Measurements from ENCODE around the gene ANKRD6. TPM values are rescaled to one million over a fixed set of nuclear protein-coding genes. Genes with fewer than 3 reads are reported as not detected.
A peak's percentile ranks its signal among the peaks of the same experiment; 100 is the strongest.

ANKRD6 gene
- total and polyA plus RNA-seq, 9 donors, result 5.9 to 12.2 (median 7.7) TPM

- no peak for DNase-seq
- 77% methylated on average over 2 of the region's 3 CpGs for WGBS (ENCODE audit: insufficient coverage)
These were observed 52.4 kb downstream of the ANKRD6 start for GRCh38 chr6:89485320-89485719.

GRCh38 chr6:89487864-89488263 is 54.9 kb downstream of the ANKRD6 start:
- WGBS (ENCODE audit: insufficient coverage), result 80% methylated on average over 1 of the region's 1 CpG

More at GRCh38 chr6:89485320-89485719, 52.4 kb downstream of the ANKRD6 start:
- Histone ChIP-seq H3K27ac (ENCODE audit: low read length) (no peak overlapping the region), H3K36me3 (ENCODE audit: control insufficient read depth, insufficient read depth, low read length) (no peaks in the 10 kb centered on the region), H3K4me3 (ENCODE audit: low read length) (no peak overlapping the region), H3K9me3 (replicated peaks; ENCODE audit: control insufficient read depth, low read depth, low read length) (no peaks in the 10 kb centered on the region), H3K4me1 (ENCODE audit: control insufficient read depth, insufficient read depth, low read length) (no peaks in the 10 kb centered on the region), H3K27me3 (ENCODE audit: control insufficient read depth, insufficient read depth, low read length) (no peaks in the 10 kb centered on the region)

GRCh38 chr6:89488438-89488837 is 55.5 kb downstream of the ANKRD6 start:
- no peak overlapping the region for H3K4me3 ChIP-seq (ENCODE audit: low read length)
- no peak for DNase-seq
- no peaks in the 10 kb centered on the region for H3K4me1 ChIP-seq (ENCODE audit: control insufficient read depth, insufficient read depth, low read length)
- no peak overlapping the region for H3K27ac ChIP-seq (ENCODE audit: low read length)
- no peaks in the 10 kb centered on the region for H3K27me3 ChIP-seq (ENCODE audit: control insufficient read depth, insufficient read depth, low read length)
- H3K36me3 ChIP-seq (ENCODE audit: control insufficient read depth, insufficient read depth, low read length), result no peaks in the 10 kb centered on the region
- H3K9me3 ChIP-seq (replicated peaks; ENCODE audit: control insufficient read depth, low read depth, low read length), result no peaks in the 10 kb centered on the region

More at GRCh38 chr6:89487864-89488263, 54.9 kb downstream of the ANKRD6 start:
- Histone ChIP-seq H3K27ac (ENCODE audit: low read length) (no peak overlapping the region), H3K27me3 (ENCODE audit: control insufficient read depth, insufficient read depth, low read length) (no peaks in the 10 kb centered on the region), H3K9me3 (replicated peaks; ENCODE audit: control insufficient read depth, low read depth, low read length) (no peaks in the 10 kb centered on the region), H3K4me1 (ENCODE audit: control insufficient read depth, insufficient read depth, low read length) (no peaks in the 10 kb centered on the region), H3K36me3 (ENCODE audit: control insufficient read depth, insufficient read depth, low read length) (no peaks in the 10 kb centered on the region), H3K4me3 (ENCODE audit: low read length) (no peak overlapping the region)
- no peak for DNase-seq

- no peaks in the 10 kb centered on the region for H3K4me1 ChIP-seq (ENCODE audit: control insufficient read depth, insufficient read depth, low read length)
- 46% methylated on average over 2 of the region's 3 CpGs for WGBS (ENCODE audit: insufficient coverage)
- no peaks in the 10 kb centered on the region for H3K27me3 ChIP-seq (ENCODE audit: control insufficient read depth, insufficient read depth, low read length)
- no peaks in the 10 kb centered on the region for H3K9me3 ChIP-seq (replicated peaks; ENCODE audit: control insufficient read depth, low read depth, low read length)
- no peak for DNase-seq
- no peak overlapping the region for H3K27ac ChIP-seq (ENCODE audit: low read length)
- H3K4me3 ChIP-seq (ENCODE audit: low read length), result no peak overlapping the region
- no peaks in the 10 kb centered on the region for H3K36me3 ChIP-seq (ENCODE audit: control insufficient read depth, insufficient read depth, low read length)
These were observed 56.1 kb downstream of the ANKRD6 start for GRCh38 chr6:89489078-89489477.

- Histone ChIP-seq H3K27ac (ENCODE audit: low read length) (no peak overlapping the region), H3K4me3 (ENCODE audit: low read length) (no peak overlapping the region), H3K9me3 (replicated peaks; ENCODE audit: control insufficient read depth, low read depth, low read length) (no peaks in the 10 kb centered on the region), H3K4me1 (ENCODE audit: control insufficient read depth, insufficient read depth, low read length) (no peaks in the 10 kb centered on the region), H3K36me3 (ENCODE audit: control insufficient read depth, insufficient read depth, low read length) (no peaks in the 10 kb centered on the region), H3K27me3 (ENCODE audit: control insufficient read depth, insufficient read depth, low read length) (no peaks in the 10 kb centered on the region)
- no peak for DNase-seq
- 50% methylated on average over 1 of the region's 7 CpGs for WGBS (ENCODE audit: insufficient coverage)
These were observed 59.2 kb downstream of the ANKRD6 start for GRCh38 chr6:89492025-89492640.

- Histone ChIP-seq H3K27ac (ENCODE audit: low read length) (no peak overlapping the region), H3K4me1 (ENCODE audit: control insufficient read depth, insufficient read depth, low read length) (no peaks in the 10 kb centered on the region), H3K9me3 (replicated peaks; ENCODE audit: control insufficient read depth, low read depth, low read length) (no peaks in the 10 kb centered on the region), H3K36me3 (ENCODE audit: control insufficient read depth, insufficient read depth, low read length) (no peaks in the 10 kb centered on the region), H3K4me3 (ENCODE audit: low read length) (no peak overlapping the region), H3K27me3 (ENCODE audit: control insufficient read depth, insufficient read depth, low read length) (no peaks in the 10 kb centered on the region)
- no peak for DNase-seq
- no CpG with 5 or more reads among the region's 3 CpGs for WGBS (ENCODE audit: insufficient coverage)
These were observed 61.3 kb downstream of the ANKRD6 start for GRCh38 chr6:89494131-89494793.

- no peak overlapping the region for H3K4me3 ChIP-seq (ENCODE audit: low read length)
- peaks cover 3% of the 10 kb centered on the region for H3K4me1 ChIP-seq (ENCODE audit: control insufficient read depth, insufficient read depth, low read length)
- WGBS (ENCODE audit: insufficient coverage), result 40% methylated on average over 3 of the region's 7 CpGs
- H3K27me3 ChIP-seq (ENCODE audit: control insufficient read depth, insufficient read depth, low read length), result no peaks in the 10 kb centered on the region
- H3K27ac ChIP-seq (ENCODE audit: low read length), result no peak overlapping the region
- no peak for DNase-seq
- H3K9me3 ChIP-seq (replicated peaks; ENCODE audit: control insufficient read depth, low read depth, low read length), result no peaks in the 10 kb centered on the region
- no peaks in the 10 kb centered on the region for H3K36me3 ChIP-seq (ENCODE audit: control insufficient read depth, insufficient read depth, low read length)
These were observed 63.1 kb downstream of the ANKRD6 start for GRCh38 chr6:89495961-89496535.

- WGBS (ENCODE audit: insufficient coverage), result no CpG with 5 or more reads among the region's 3 CpGs
- Histone ChIP-seq H3K27me3 (ENCODE audit: control insufficient read depth, insufficient read depth, low read length) (no peaks in the 10 kb centered on the region), H3K4me3 (ENCODE audit: low read length) (no peak overlapping the region), H3K36me3 (ENCODE audit: control insufficient read depth, insufficient read depth, low read length) (no peaks in the 10 kb centered on the region), H3K4me1 (ENCODE audit: control insufficient read depth, insufficient read depth, low read length) (peaks cover 3% of the 10 kb centered on the region), H3K27ac (ENCODE audit: low read length) (no peak overlapping the region), H3K9me3 (replicated peaks; ENCODE audit: control insufficient read depth, low read depth, low read length) (no peaks in the 10 kb centered on the region)
- DNase-seq, result no peak
These were observed 67.7 kb downstream of the ANKRD6 start for GRCh38 chr6:89500611-89501010.

GRCh38 chr6:89501222-89501621 is 68.3 kb downstream of the ANKRD6 start:
- DNase-seq, result peak; percentile 43
- Histone ChIP-seq H3K27ac (ENCODE audit: low read length) (no peak overlapping the region), H3K4me3 (ENCODE audit: low read length) (no peak overlapping the region), H3K27me3 (ENCODE audit: control insufficient read depth, insufficient read depth, low read length) (no peaks in the 10 kb centered on the region), H3K4me1 (ENCODE audit: control insufficient read depth, insufficient read depth, low read length) (peaks cover 3% of the 10 kb centered on the region), H3K9me3 (replicated peaks; ENCODE audit: control insufficient read depth, low read depth, low read length) (no peaks in the 10 kb centered on the region), H3K36me3 (ENCODE audit: control insufficient read depth, insufficient read depth, low read length) (no peaks in the 10 kb centered on the region)
- whole genome bisulfite sequencing (ENCODE audit: insufficient coverage), result no CpG with 5 or more reads among the region's 3 CpGs

GRCh38 chr6:89501753-89502152 is 68.8 kb downstream of the ANKRD6 start:
- no peaks in the 10 kb centered on the region for H3K9me3 ChIP-seq (replicated peaks; ENCODE audit: control insufficient read depth, low read depth, low read length)
- WGBS (ENCODE audit: insufficient coverage), result no CpG with 5 or more reads among the region's 2 CpGs
- no peak overlapping the region for H3K4me3 ChIP-seq (ENCODE audit: low read length)
- no peaks in the 10 kb centered on the region for H3K27me3 ChIP-seq (ENCODE audit: control insufficient read depth, insufficient read depth, low read length)
- no peak for DNase-seq
- H3K4me1 ChIP-seq (ENCODE audit: control insufficient read depth, insufficient read depth, low read length), result peaks cover 3% of the 10 kb centered on the region
- H3K27ac ChIP-seq (ENCODE audit: low read length), result no peak overlapping the region
- H3K36me3 ChIP-seq (ENCODE audit: control insufficient read depth, insufficient read depth, low read length), result no peaks in the 10 kb centered on the region

Measured in muscle of leg (tissue), 11 donors.